GM19372 (cell line): ENCODE results near the gene GRB14.
"Not testable (repeated sequence)": the region's sequence is repeated elsewhere in the genome, so short reads cannot be mapped to it uniquely, and the experiment has no call there.

ENCODE experiments used
- ATAC-seq: cut with Tn5 transposase; IDR thresholded peaks from one replicate; pipeline ENCODE4 v1.9.1; 2021; ENCODE audit warnings: mild to moderate bottlenecking, low read depth, moderate library complexity; ENCODE audit not compliant: unreplicated experiment

GRB14 gene

DNA sequence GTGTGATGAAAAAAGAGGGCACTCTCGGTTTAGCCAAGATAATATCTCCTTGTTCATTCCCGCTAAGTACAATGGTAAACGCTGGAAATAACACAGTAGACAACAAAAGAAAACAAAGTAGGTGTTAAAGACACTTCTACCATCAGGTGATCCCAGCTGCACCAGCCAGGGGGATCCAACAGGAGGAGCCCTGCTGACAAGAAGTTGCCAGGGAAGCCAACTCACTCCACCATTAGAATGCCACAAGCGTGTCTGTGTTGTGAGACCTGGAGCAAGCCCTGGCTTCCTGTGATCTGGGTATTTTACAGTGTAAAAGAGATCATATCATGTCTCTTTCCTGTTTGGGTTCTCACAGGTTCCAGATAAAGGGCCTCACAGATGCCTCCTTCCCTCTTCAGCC lies 117.0 kb downstream of the GRB14 start:
- ATAC-seq: no peak

DNA sequence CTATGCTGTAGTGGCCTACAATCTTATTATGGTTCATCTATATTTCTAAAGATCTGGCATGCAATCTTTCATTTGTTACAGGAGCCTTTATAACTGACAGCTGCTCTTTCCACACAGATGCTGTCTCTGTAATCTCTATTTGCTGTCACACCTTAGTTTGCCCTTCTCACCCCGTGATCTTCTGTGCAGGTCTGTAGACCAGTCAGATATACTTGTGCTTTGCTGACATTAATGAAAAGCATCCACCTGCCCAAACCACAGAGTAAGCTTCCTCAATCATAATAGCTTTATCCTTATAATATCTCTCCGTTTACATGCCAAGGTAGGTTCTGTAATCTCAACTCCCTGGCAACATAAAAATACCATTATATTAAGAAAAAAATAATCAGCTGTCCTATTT lies 122.4 kb downstream of the GRB14 start:
- no peak for ATAC-seq

DNA sequence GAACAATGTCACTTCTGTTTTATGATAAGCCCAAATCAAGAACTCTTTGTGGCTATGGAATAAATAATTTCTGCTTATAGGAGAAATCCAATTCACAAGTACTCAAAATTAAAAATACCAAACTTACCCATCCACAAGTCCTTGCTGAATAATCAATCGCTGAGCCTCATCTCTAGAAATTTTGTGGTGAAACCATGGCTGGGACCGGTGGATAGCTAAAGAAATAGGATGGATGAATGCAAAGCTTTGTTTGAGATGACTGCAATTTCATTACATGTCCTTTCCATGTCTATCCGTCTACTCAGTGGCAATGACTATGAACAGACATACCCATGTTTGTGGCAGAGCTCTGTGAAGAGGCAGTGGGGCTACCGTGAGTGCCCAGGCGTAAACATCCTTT lies 124.4 kb downstream of the GRB14 start:
- no peak for ATAC-seq

DNA sequence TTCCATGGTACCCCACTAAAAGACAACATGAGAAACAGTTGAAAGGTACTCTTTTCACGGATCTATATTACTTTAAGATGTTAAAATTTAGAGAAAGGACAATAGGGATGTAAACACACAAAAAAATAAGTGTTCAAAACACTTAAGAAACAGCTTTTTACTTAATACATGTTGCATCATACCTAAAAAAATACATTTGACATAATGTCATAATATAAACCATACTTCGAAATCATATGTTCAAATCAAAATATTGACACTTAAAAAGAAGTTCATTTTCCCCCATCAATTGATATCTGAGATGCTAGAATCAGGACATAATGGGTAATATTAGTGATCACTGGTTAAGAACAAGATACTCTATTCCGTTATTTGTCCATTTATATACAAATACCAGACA lies 124.9 kb downstream of the GRB14 start:
- no peak for ATAC-seq

DNA sequence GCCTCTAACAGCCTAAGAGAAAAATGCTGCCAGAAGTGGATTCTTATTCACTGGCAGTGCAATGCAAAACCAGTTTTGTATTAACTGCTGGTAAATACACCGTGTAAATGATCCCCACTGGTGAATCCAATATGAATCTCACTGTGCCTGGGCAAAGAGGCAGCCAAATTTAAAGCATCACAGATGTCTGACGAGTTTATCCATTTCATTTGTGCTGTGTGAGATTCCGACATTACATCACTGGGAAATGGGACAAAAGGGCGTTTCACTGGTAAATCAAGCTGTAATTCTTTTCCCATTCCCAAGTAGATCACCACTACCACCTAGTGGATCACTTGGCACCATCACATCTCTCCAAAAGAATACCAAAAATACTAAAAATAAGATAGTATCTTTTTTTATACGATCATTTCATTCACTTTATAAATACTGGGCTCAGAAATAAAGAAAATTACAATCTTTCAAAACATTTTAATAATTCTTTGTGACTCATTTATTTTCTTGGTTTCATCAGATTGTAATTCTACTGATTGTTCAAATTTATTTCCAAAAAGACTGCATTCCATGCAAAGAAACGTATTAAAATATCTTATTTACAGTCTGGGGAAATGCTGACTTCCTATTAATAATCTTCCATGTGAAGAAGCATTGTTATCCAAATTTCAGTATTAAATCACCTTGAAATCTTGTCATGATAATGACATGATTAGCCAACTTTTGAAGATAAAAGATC lies 125.6 kb downstream of the GRB14 start:
- ATAC-seq: no peak

DNA sequence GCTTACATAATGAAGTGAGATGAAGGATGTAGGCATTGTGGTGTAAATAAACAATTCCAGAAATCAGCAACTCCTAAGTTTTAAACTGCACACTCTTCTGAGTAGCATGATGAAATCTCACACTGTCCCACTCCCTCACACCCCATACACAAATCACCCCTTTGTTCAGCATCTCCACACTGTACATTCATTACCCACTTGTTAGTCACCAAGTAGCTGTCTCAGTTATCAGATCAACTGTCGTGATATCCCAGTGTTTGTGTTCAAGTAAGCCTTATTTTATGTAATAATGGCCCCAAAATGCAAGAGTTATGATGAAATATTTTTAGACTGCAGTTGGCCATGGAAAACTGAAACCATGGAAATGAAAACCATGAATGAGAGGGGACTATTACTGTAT lies 135.7 kb downstream of the GRB14 start:
- no peak for ATAC-seq

DNA sequence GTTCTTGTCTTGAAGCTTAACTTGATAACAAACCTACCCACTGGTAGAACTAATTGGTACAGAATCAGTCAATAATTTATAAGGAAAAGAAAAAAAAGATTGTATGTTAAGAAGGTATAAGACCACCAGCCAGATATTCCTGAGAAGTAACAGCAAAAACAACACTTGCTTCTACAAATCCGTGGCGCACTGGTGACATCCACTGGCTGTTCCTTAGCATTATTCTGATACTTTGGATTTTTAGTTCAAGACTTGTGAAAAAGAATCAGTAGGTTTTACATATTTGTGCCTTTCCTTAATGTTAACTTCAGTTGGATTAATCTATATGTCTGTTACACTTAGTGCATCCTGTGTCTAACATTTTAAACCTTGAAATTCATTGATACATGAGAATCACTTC lies 141.8 kb downstream of the GRB14 start:
- no peak for ATAC-seq

DNA sequence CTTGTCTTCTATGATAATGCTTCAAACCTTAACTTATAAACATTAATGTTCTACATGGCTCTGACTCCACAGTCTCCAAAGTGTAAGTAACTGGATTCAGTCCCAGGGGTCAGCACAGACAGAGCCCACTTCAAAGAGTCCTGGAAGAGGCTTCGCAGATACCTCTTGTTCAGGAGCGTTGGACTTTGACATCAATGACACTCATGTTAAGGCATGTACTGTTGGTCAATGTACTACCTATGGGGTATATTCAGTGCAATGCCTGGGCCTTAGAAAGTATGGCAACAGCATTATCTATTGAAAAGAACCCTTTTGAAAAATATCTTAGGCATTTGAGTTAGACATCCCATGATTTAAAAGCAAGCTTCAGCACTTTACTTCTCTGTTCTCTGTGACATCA lies 143.1 kb downstream of the GRB14 start:
- ATAC-seq: no peak

DNA sequence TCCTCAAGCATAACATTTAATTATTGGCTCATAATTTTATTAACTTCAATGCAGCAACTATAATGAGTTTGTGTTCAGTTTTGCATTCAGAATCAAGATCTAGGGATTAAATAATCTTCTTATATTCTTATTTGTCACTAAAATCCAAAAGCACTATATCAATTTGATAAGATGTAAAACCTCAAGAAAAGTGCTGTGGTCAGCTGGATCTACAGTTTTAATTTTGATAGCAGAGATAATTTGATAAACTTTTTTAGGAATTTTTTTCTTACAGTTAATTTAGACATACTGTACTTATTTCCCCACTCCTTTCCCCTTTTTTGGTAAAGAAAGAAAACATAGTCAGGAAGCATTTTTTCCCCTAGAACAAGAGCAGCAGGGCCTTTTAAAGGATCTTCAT lies 146.4 kb downstream of the GRB14 start:
- ATAC-seq: no peak

DNA sequence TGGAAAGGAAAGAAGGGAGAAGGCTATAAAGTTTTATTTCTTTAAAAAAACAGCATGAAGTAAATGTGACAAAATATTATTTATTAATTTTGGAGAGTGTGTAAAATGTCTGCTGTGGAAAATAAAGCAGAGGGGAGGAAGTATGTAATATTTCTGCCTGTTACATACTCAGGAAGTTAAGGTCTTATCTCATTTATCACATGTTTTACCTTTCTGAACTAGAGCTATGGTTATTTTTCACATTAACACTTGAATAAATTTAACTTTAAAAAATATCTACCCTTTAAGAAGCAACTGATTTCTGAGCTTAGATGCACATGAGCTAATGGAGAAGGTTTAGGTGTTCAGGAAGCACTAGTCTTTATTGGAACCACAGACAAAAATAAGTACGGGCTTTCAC lies 148.3 kb downstream of the GRB14 start:
- ATAC-seq: no peak

DNA sequence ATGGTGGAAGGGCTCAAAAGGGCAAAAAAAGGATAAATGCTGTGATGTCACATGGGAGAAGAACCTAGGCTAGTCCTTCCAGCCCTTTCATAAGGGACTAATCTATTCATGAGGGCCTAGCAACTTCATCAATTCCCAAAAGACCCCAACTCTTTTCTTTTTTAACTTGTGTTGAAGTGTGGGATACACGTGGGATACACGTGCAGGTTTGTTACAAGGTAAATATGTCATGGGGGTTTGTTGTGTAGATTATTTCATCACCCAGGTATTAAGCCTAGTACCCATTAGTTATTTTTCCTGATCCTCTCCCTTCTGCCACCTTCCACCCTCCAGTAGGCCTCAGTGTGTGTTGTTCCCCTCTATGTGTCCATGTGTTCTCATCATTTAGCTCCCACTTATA lies 156.2 kb downstream of the GRB14 start:
- not testable (repeated sequence) for ATAC-seq

DNA sequence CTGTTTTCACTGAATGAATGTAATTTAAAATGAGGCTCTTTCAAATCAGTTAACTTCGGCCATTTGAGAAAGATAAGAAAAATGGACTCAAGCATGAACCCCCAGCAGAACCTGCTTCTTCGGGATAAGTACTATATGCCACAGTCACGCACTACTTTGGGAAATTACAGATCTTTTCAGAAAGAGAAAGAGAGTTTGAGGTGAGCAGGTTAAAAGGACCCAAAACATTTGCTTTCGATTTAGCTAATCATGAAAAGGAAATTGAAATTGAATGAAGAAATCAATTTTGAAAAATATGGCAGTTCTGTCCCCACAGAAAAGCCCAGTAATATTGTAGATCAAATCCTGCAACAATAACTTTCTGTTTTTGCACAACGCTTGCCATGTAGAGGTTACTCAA lies 156.9 kb downstream of the GRB14 start:
- ATAC-seq: no peak

DNA sequence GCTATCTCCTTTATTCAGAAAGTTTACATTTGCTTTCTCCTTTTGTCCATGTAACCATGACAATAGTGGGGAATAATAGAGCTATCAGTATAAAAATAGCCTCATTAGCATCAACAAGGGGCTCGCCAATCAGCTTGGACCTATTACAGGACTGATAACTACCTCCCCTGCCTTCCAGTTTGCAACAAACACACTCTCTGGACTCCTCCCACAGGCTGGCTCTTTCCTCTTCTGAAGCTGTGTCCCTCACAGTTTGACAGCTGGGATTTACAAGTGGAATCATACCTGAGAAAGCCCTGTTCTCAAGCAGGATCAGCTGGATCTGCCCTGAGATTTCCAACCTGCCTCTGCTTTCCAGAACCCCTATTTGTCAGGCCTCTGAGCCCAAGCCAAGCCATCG lies 162.5 kb downstream of the GRB14 start:
- no peak for ATAC-seq

DNA sequence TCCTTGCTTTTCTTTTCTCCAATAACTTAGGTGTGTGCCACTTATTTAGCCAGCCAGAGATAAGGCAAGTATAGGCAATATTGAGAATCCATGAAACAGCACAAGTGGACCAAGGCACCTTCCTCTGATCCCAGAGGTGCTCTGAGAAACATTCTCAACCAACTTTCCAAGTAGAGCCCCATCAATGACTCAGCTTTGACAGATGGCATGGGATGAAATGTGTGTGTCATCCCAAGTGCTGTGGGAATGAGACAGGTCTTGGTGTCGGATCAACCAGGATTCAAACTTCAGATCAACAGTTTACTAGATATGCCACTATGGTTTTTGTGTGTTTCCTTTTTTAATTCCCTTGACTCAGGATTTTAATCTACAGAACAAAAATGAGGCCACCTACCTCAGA lies 164.0 kb downstream of the GRB14 start:
- no peak for ATAC-seq

DNA sequence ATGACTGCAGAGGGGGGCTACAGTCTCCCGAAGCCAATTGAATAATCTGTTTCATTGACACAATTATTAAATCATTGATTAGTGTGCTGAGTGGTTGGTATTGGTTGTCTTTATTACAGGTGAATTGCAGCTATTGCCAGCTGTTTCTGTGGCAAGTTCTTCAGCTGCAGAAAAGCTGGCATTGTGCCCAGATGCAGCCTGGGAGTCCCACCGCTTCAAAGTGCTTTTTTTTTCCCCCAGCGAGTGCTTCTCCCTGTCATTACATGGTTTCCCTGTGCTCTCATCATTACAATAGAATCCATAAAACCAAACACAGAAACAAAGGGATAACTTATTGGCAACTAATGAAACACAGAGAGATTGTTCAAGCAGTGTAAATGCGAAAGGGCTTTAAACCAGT lies 164.7 kb downstream of the GRB14 start:
- no peak for ATAC-seq

DNA sequence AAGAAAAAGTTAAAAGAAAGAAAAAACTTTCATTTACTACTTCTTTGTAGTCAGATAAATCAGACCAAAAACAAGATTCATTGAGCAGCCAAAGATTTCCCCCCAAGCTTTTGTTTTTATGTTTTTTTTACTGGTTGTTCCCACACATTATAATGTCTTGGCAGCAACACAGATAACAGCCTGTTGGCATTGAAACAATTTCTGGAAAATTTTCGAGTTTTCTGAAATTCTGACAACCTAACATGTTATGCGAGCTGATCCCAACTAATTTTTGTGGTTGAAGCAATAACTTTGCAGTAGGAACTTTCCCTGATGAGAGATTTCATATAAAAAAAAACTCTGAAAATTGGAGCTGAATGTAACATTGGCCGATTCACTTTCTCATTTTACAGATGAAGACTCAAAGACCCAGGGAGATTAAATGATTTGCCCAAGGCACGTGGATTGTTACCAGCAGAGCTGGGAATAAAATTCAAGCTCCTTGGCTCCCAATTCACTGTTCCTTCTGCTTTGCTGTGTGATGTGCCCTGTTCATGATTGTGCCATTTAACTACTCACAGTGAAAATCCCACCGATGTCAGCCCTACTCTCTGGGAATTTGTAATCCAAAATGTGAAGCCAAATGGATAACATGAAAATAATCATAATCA lies 167.5 kb downstream of the GRB14 start:
- no peak for ATAC-seq

DNA sequence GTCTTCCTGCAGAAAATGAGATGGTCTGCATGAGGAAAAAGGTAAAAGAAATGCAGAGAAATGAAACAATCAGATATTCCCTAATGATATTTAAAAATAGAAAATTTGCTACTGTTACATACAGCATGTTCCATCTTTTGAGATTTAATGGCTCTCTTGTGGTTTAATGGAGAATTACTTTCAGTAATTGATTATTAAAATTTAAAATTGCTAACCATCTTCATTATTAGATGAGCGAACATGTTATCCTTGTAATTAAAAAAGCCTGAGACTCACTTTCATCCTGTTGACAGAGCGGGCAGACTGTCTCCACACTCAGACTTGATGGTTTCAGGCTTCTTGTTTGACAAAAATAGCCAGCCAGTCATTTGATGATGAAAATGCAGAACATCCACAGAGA lies 171.0 kb downstream of the GRB14 start:
- ATAC-seq: no peak

DNA sequence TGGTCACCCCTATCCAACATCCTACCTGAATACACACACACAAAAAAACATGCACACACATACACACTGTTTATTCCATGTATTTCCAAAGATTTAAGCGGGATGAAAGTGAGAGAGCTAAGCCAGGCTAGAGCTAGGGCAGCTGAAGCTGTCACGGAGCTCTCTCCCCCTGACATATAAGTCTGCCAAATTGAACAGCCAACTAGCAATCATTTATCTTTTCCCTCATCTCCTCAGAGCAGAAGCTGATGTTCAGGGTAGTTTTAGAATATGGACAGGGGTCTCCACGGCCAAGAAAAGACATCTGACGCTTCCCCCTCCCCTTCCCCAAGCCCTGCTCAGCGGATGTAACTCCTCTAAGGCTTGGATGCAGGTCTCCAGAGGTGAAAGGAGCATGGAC lies 171.6 kb downstream of the GRB14 start:
- ATAC-seq: no peak

DNA sequence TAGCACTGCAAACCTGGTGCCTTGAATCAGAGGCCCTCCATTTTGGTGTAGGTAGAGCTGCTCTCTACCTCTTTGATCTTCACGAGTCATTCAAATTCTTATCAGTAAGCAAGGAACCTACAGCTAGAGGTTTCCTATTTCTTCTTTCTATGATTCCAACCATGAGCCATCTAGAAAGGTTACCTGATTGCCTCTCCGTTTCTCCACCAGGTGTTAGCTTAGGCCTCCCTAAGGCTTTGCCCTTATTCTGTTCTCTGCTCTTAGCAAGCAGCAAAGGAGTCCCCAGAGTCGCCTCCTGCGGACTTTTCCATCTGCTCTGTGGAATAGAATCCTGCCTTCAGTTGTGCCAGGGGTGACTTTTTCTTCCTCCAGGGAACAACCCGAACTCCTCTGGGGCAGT lies 173.6 kb downstream of the GRB14 start:
- ATAC-seq: no peak
